Activated CD4-positive, alpha-beta T cell treated with anti-CD3 and anti-CD28 coated beads, Interleukin-2, amount 50 U/mL, for 4 hours (primary cell): ENCODE results near the gene CD200R1.

ENCODE experiments used
- DNase-seq, 2 experiments: peaks; one replicate each; pipeline ENCODE4 v3.0.0-alpha.2; 2020

CD200R1 gene

GRCh38 chr3:112884678-112885290, 90.1 kb downstream of the CD200R1 start:
- no peak for DNase-seq

GRCh38 chr3:112881891-112882290, 93.0 kb downstream of the CD200R1 start:
- no peak for DNase-seq

- DNase-seq = no peak
Observed at GRCh38 chr3:112875561-112875960, 99.3 kb downstream of the CD200R1 start.

GRCh38 chr3:112874725-112875124, 100.2 kb downstream of the CD200R1 start:
- DNase-seq = no peak

GRCh38 chr3:112873632-112874031, 101.3 kb downstream of the CD200R1 start:
- no peak for DNase-seq

DNA sequence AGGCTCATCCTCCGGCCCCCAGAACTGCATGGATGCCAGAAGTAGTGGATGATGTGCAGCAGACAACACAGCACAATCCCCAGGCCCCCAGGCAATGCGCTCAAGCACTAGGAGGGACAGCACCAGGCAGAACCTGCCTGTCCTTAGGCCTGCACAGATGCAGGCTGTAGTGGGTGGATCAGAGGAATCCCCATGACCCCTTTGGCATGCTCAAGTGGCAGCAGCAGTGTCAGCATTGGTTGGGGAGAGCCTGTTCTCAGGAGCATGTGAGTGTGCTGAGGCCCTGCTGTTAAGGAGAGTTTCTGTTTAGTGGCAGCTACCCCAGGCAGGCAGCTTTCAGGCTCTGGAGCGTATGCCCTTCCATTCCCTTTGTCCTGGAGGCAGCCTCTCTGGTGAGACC, 103.2 kb downstream of the CD200R1 start:
- no peak for DNase-seq
